Fibroblast of skin of abdomen (primary cell): Measurements from ENCODE around the gene ACSM3.
"Not testable (repeated sequence)": the region's sequence is repeated elsewhere in the genome, so short reads cannot be mapped to it uniquely, and the experiment has no call there.

ENCODE experiments used
- DNase-seq: peaks from one replicate; pipeline ENCODE4 v3.0.0-alpha.2; 2013

Gene ACSM3

GRCh38 chr16:20755799-20756198 lies 8.0 kb upstream of the ACSM3 start:
- DNase-seq = not testable (repeated sequence)

DNA sequence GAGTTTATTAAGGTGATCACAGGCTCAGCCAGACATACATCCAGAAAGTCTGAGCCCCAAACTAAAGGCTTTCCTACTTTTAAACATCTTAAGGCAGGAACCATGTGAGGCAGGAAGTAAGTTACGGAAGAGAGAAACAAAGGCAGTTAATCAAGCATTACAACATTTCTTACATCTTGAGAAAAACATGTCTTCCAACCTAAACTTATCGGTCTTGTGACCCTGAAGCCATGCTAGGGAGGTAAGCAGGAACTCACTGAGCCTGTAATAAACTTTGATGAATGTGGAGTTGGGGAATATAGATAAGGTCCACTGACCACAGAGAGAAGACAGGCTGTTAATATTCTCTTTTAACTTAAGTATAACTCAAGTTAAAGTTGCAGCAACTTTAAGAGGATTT lies 3.5 kb upstream of the ACSM3 start:
- DNase-seq = no peak

DNA sequence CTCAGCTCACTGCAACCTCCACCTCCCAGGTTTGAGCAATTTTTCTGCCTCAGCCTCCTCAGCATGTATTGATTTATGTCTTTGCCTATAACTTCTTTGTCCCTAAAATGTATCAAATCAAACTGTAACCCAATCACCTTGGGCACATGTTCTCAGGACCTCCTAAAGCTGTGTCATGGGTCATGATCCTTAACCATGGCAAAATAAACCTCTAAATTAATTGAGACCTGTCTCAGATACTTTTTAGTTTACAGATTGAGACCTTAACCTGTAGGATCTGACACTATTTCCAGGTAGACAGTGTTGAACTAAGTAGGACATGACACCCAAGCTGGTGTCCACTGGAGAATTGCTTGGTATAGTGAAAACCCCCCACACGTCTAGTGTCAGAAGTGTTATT lies 2.6 kb upstream of the ACSM3 start:
- no peak for DNase-seq

- DNase-seq = no peak
These were observed 1.2 kb upstream of the ACSM3 start for GRCh38 chr16:20762404-20763123.

- DNase-seq = not testable (repeated sequence)
These were observed 634 bp downstream of the ACSM3 start for GRCh38 chr16:20764448-20764847.

GRCh38 chr16:20765732-20766131 lies 1.9 kb downstream of the ACSM3 start:
- DNase-seq = no peak

DNA sequence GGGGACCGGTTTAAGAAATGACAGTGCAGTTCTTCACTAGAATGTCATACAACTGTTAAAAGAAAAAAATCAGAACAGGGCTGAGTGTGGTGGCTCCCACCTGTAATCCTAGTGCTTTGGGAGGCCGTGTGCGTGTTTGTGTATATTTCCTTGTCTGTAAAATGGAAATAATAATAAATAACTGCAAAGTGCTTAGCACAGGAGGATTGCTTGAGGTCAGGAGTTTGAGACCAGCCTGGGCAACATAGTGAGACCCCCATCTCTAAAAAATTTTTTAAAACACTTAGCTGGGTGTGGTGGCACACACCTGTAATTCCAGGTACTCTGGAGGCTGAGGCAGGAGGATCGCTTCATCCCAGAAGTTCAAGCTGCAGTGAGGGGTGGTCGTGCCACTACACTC lies 2.5 kb downstream of the ACSM3 start:
- no peak for DNase-seq

- no peak for DNase-seq
These were observed 3.8 kb downstream of the ACSM3 start for GRCh38 chr16:20767577-20767976.

- no peak for DNase-seq
These were observed 4.3 kb downstream of the ACSM3 start for GRCh38 chr16:20768121-20768520.

DNA sequence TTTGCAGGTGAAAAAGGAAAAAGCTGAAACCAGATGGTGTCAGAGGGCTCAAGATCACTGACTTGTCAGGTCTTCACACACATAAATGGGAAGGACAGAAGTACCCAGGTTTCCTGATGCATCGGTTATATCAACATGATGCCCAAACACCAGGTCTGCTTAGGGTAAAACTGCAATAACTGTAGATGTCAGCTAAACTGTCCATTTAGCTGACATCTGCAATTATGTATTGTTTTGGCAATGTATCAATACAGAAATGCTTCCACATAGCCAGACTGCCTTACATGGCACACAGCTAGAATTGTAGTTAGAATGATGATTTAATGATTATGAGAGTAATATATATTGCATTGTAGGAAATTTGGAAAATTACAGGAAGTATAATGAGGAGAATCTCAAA lies 5.0 kb downstream of the ACSM3 start:
- no peak for DNase-seq

GRCh38 chr16:20773679-20774078 lies 9.9 kb downstream of the ACSM3 start:
- no peak for DNase-seq

DNA sequence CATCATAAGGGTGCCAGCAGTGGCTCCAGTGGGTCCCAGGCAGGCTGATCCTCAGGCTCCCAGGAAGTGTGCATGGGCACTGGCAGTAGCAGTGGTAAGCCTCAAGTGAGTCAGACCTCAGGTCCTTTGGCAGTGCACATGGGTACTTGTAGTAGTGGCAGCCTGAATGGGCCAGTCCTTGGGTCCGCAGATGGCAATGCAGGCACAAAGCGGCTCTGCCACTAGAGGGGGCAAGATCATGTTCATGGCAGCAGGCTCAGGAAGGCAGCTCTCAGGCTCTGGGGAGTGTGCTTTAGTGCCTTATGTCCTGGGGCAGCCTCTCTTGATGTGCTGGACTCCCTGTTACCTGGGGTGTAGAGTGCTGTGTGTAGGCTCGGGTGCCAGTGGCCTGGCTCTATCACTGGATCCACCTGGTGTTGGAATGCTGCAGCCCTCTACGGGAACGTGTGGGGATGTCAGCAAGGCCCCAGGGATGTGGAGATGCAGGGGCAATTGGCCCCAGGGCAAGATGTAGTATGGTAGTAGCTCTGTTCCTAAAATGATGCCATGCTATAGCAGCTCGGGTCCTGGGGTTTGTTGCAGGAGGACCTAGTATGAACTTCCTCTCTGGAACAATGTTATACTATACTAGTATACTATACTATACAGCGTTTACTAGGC lies 11.0 kb downstream of the ACSM3 start:
- DNase-seq = peak; percentile 44

GRCh38 chr16:20781697-20782096 lies 17.9 kb downstream of the ACSM3 start:
- no peak for DNase-seq

- DNase-seq = no peak
These were observed 18.7 kb downstream of the ACSM3 start for GRCh38 chr16:20782470-20782869.

GRCh38 chr16:20784204-20784603 lies 20.4 kb downstream of the ACSM3 start:
- DNase-seq = no peak

DNA sequence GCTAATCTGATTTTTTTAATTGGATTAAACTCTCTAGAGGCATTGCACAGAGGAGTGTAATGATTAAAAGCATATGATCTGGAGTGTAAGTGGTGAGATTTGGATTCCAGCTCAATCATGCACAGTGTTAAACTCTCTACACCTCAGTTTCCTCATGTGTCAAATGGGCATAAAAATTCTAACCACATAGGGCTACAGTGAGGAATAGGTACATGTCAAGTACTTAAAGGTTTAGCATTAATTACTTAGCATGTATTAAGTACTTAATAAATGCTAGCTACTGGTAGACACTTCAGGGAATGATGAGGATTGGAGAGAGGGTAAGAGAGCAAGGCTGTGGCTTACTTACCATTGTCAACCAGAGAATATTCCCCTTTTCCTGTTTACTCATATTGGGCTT lies 25.3 kb downstream of the ACSM3 start:
- DNase-seq = no peak

DNA sequence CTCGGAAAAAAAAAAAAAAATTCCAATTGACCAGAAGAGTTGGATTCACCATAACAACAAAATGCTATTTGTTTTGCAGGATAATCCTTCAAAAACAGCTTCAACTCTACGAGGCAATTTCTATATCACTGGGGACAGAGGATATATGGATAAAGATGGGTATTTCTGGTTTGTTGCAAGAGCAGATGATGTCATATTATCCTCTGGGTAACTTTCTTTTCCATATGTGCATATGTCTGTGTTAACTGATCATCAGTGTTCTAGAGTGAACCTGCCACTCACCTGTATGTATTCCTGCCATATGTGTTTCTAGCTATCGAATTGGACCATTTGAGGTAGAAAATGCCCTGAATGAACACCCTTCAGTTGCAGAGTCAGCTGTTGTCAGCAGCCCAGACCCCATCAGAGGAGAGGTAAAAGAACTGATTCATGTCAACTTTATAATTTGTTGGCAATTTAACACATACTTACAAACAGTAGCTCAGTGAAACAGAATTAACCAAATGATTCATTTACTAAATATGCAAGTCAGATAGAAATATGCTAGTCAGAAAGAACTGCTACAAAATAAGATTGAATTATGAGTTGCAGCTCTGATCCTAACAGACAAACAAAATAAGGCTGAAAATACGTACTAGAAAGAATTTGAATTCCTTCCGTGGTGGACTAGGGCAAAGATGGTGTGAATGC lies 28.3 kb downstream of the ACSM3 start:
- DNase-seq = peak; percentile 26

DNA sequence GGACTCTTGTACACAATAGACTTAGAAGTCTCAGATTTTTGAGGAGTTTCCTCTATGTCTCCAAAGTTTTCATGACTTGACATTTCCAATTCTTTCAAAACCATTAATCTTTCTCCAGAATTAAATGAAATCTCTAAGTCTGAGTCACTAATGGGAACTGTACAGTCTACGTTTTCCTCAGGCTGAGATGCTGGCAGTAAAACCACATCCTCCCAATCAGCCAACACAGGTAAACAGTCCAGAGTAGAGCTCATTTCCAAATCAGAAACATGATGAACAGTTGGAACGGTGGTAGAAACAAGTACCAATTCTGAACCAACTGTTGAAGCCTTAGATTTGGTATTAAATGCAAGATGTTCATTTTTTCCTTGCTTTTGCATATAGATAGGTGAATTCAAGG lies 34.5 kb downstream of the ACSM3 start:
- DNase-seq = no peak

- peak; percentile 18 for DNase-seq
These were observed 35.8 kb downstream of the ACSM3 start for GRCh38 chr16:20799599-20799998.

DNA sequence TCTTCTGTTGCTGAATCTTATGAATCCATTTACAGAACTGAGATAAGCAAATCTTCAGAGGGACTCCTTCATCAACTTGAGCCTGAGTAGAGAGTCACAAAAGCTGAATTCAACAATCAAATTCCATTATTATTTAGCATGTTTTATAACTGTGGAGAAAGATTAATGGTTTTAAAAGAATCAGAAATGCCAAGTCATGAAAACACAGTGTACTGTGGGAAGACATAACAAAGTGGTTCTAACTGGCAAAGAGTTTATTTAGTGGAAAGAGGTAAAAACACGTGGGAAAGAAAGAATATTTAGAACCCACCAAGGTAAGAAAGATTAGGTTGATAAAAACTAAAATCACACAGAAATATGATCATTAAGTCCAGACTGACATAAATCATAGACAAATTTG lies 37.5 kb downstream of the ACSM3 start:
- no peak for DNase-seq

GRCh38 chr16:20803192-20803560 lies 39.4 kb downstream of the ACSM3 start:
- peak; percentile 18 for DNase-seq

GRCh38 chr16:20803561-20804214 lies 39.9 kb downstream of the ACSM3 start:
- no peak for DNase-seq

DNA sequence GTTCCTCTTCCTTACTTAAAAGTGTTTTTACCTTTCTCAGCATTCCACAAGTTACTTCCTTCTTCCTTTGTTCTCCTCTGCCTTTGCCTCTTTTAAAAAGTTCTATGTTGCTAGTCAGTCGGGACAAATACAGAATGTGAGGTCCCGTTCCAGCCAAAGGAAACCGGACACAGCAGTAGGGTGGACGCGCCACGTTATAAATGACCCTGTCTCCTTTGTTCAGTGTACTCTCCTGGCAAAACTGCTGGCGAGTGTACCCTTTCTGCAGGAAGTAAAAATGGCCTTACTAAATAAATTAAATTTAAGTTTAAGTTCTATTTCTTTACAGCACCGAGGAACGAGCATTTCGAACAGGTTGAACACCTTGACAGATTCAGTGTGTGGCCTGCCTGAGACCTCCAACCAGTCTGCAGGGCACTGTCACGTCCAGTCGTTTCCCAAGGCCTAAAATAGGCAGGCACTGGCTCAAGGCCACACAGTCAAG lies 41.9 kb downstream of the ACSM3 start:
- not testable (repeated sequence) for DNase-seq
